Neural crest cell (in vitro differentiated cells): ENCODE data around the gene UPB1. TPM values are rescaled to one million over a fixed set of nuclear protein-coding genes. Genes with fewer than 3 reads are reported as not detected.

Source experiments
- DNase-seq: peaks from one replicate; pipeline ENCODE4 v3.0.0; 2021; ENCODE audit warnings: low read depth, mixed read lengths, low spot score
- H3K27ac Mint-ChIP-seq: one replicate; pipeline ENCODE4 v1.8.0; 2021; ENCODE audit warnings: mild to moderate bottlenecking, mixed read lengths; ENCODE audit not compliant: unreplicated experiment
- H3K27me3 Mint-ChIP-seq: 2 replicates; pipeline ENCODE4 v1.8.0; 2021; ENCODE audit warnings: low read depth, mild to moderate bottlenecking, mixed read lengths
- H3K36me3 Mint-ChIP-seq: 2 replicates; pipeline ENCODE4 v1.8.0; 2021; ENCODE audit warnings: low read depth, mild to moderate bottlenecking, mixed read lengths
- H3K4me1 Mint-ChIP-seq: 2 replicates; pipeline ENCODE4 v1.8.0; 2021; ENCODE audit warnings: mixed read lengths
- H3K4me3 Mint-ChIP-seq: one replicate; pipeline ENCODE4 v1.8.0; 2021; ENCODE audit warnings: mild to moderate bottlenecking, mixed read lengths
- H3K9me3 Mint-ChIP-seq: 2 replicates; pipeline ENCODE4 v1.8.0; 2021; ENCODE audit warnings: mixed read lengths
- CTCF ChIP-seq: fragments of 200-600 bp; sonication (generic); conservative IDR thresholded peaks from 2 replicates; pipeline ENCODE4 v1.5.0; 2021; ENCODE audit warnings: antibody characterized with exemption, mild to moderate bottlenecking
- total RNA-seq: library from RNA; stranded (reverse); gene quantifications from 2 replicates; pipeline ENCODE4 v1.2.1, GENCODE V29; 2021

Gene UPB1
- total RNA-seq, 1 donor from 2014 or later, result not detected

GRCh38 chr22:24567668-24568067 is 72.5 kb downstream of the UPB1 start:
- H3K4me3 Mint-ChIP-seq, result no peak overlapping the region
- H3K36me3 Mint-ChIP-seq, result peaks cover 7% of the 10 kb centered on the region
- no peak for DNase-seq
- no peaks in the 10 kb centered on the region for H3K4me1 Mint-ChIP-seq
- H3K9me3 Mint-ChIP-seq, result no peaks in the 10 kb centered on the region
- H3K27me3 Mint-ChIP-seq, result no peaks in the 10 kb centered on the region
- TF ChIP-seq CTCF, result no peak
- H3K27ac Mint-ChIP-seq, result no peak overlapping the region

- H3K27ac Mint-ChIP-seq, result no peak overlapping the region
- TF ChIP-seq CTCF, result no peak
- H3K4me1 Mint-ChIP-seq, result no peaks in the 10 kb centered on the region
- DNase-seq, result no peak
- H3K4me3 Mint-ChIP-seq, result no peak overlapping the region
- no peaks in the 10 kb centered on the region for H3K9me3 Mint-ChIP-seq
- no peaks in the 10 kb centered on the region for H3K27me3 Mint-ChIP-seq
- peaks cover 24% of the 10 kb centered on the region for H3K36me3 Mint-ChIP-seq
Measured at GRCh38 chr22:24571266-24571665, 76.1 kb downstream of the UPB1 start.

- no peak overlapping the region for H3K27ac Mint-ChIP-seq
- no peaks in the 10 kb centered on the region for H3K4me1 Mint-ChIP-seq
- no peaks in the 10 kb centered on the region for H3K9me3 Mint-ChIP-seq
- DNase-seq, result no peak
- no peak for TF ChIP-seq CTCF
- H3K4me3 Mint-ChIP-seq, result no peak overlapping the region
- H3K27me3 Mint-ChIP-seq, result no peaks in the 10 kb centered on the region
- H3K36me3 Mint-ChIP-seq, result peaks cover 19% of the 10 kb centered on the region
Measured at GRCh38 chr22:24576778-24577177, 81.6 kb downstream of the UPB1 start.

Other genes starting within 250 kb of the UPB1 start
- 121 and 123 TPM in 2 replicates for gene SPECC1L, start 224.5 kb upstream of the UPB1 start, total RNA-seq
- 2.1 and 2.8 TPM in 2 replicates for gene ADORA2A, start 67.7 kb upstream of the UPB1 start, total RNA-seq
- 94.9 and 103 TPM in 2 replicates for gene GUCD1, start 59.8 kb downstream of the UPB1 start, total RNA-seq
- gene SNRPD3, start 60.7 kb downstream of the UPB1 start, total RNA-seq, result 151 and 159 TPM in 2 replicates
- gene LRRC75B, start 97.7 kb downstream of the UPB1 start, total RNA-seq, result 15.4 and 16.7 TPM in 2 replicates
- gene GGT1, start 107.9 kb downstream of the UPB1 start, total RNA-seq, result 1.4 and 3.3 TPM in 2 replicates